Gastrocnemius medialis (tissue), 4 donors: ENCODE data around the gene FGFR4.

ENCODE experiments used
- POLR2A ChIP-seq, 2 donors: fragments of 450-650 bp; IDR thresholded peaks; one replicate each; pipeline ENCODE4 v1.6.1; 2017; ENCODE audit warnings: antibody characterized with exemption in 2 of 2, mild to moderate bottlenecking in 2 of 2, moderate library complexity in 2 of 2
- TF ChIP-seq, protein P1 (sequence below), 5 experiments: fragments of 450-650 bp in 3 of 5; fragments of 200-600 bp in 2 of 5; sonication (generic) in 2 of 5; IDR thresholded peaks in 4 of 5; conservative IDR thresholded peaks in 1 of 5; 1 replicate in 4 of 5; 2 replicates in 1 of 5; pipeline ENCODE4 v1.5.1; 2016 to 2019; ENCODE audit warnings: antibody characterized with exemption in 5 of 5, mild to moderate bottlenecking in 3 of 5, moderate library complexity in 3 of 5

DNA sequence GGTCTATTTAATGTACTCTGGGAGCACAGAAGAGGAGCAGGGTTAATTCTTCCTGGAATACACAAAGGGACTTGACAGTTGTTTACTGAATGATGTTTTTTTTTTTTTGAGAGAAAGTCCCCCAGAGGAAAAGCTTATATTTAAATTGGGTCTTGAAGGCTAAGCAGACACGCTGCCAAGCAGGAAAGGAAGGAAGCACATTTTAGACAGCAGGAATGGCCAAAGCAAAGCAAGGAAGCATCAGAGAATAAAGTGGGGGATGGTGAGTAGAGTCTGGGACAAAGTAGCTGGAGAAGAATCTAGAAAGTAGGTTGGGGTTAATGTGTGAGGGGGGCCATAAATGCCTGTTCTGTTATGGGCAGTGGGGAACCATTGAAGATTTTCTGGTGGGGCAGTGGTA, 42.8 kb upstream of the FGFR4 start:
- TF ChIP-seq, protein P1, sequence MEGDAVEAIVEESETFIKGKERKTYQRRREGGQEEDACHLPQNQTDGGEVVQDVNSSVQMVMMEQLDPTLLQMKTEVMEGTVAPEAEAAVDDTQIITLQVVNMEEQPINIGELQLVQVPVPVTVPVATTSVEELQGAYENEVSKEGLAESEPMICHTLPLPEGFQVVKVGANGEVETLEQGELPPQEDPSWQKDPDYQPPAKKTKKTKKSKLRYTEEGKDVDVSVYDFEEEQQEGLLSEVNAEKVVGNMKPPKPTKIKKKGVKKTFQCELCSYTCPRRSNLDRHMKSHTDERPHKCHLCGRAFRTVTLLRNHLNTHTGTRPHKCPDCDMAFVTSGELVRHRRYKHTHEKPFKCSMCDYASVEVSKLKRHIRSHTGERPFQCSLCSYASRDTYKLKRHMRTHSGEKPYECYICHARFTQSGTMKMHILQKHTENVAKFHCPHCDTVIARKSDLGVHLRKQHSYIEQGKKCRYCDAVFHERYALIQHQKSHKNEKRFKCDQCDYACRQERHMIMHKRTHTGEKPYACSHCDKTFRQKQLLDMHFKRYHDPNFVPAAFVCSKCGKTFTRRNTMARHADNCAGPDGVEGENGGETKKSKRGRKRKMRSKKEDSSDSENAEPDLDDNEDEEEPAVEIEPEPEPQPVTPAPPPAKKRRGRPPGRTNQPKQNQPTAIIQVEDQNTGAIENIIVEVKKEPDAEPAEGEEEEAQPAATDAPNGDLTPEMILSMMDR (IDR thresholded peaks at IDR 0.05 in 4 of 5, conservative IDR thresholded peaks at IDR 0.05 in 1 of 5) = no peak
- no peak for TF ChIP-seq POLR2A (IDR thresholded peaks at IDR 0.05)
